HG03469 (cell line): ENCODE measurements around the gene IL36B.

Source experiments
- ATAC-seq: cut with Tn5 transposase; IDR thresholded peaks from one replicate; pipeline ENCODE4 v1.9.1; 2021; ENCODE audit warnings: mild to moderate bottlenecking, moderate library complexity, moderate number of reproducible peaks; ENCODE audit not compliant: unreplicated experiment

IL36B gene

DNA sequence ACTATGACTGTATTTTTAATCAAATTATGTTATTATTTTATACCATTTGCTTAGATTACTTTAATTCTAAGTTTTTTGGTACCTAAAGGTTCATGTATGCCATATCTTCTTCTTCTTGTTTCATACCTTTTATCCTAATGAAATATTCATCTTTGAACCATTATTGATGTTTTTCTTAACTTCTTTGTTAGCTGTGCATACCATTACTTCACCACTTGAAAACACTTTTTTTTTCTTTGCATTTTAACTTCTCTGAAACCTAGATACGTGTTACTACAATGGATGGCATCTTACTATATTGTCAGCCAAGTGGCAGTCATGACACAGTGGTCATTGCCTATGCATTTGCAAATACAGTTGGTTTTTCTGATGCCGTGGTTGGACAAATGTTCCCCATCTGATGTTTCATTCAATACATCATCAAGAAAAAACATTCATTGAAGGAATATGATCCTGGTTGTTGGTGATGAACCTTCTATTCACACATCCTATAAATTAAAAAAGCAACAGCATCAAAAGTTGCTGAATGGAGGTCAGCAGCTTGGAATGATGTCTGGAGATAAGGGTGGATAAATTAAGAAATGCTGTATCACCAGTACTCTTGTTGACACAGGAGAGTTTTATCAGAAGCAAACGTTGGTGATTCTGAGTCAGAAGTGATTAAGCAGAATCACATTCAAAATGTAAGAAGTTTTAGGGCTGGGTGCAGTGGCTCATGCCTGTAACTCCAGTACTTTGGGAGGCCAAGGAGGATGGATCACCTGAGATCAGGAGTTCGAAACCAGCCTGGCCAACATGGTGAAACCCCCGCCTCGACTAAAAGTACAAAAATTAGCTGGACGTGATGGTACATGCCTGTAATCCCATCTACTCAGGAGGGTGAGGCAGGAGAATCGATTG lies 40.0 kb downstream of the IL36B start:
- no peak for ATAC-seq

DNA sequence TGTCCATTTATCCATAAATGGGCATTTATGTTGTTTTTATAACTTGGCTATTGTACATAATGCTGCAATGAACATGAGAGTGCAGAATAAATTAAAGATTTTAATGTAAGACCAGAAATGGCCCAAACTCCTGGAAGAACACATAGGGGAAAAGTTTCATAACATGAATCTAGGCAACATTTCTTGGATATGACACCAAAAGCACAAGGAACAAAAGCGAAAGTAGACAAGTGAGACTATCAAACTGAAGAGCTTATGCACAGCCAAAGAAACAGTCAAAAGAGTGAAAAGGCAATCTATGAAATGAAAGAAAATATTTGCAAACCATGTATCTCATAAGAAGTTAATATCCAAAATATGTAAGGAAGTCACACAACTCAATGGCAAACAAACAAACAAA lies 41.6 kb downstream of the IL36B start:
- ATAC-seq, result no peak

DNA sequence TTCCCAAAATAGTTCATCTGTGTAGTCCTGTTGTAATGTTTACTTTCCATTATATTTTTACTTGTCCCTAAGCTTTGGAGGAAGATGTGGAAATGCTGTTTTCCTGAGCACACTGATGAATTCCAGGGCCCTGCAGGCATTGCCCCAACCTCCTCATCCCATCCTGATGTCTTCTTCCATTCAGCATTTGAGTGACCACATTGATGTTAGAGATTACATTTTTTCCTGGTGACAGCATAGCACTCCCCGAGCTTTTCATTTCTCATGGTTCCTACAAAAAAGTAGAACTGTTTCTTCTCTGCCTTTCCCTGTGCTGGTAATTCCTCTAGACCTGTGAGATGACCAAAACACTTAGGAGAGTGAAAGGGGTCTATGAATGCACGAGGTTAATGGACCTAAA lies 42.6 kb downstream of the IL36B start:
- no peak for ATAC-seq

DNA sequence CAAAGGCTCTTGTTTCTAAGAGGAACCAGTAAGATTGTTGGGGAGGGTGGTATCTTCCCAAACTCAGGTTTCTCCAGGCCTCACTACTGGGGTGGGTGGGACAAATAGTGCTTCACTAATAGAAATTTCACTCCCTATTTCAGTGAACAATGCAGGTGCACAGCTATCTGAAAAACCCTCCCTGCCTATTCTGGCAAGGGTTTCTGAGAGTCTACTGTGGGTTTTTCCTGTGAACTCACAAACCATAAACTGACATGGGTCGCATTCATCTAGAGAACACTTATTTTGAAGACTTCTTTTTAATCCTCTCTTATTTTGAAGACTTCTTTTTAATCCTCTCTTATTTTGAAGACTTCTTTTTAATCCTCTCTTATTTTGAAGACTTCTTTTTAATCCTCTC lies 43.0 kb downstream of the IL36B start:
- ATAC-seq, result no peak

DNA sequence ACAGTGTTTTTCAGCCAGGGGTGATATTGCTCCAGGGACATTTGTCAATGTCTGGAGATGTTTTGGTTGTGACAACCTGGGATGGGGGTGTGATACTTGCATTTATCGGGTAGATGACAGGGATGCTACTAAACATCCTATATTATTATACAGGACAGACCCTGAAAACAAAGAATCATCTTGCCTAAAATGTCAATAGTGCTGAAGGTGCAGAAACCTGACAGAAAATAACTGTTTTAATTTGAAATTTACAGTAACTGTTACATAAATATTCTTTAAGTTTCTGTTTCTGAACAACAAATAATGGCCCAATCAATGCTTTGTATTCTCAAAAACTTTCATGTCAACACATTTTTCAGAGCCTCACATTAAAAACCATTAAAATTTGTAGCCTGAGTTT lies 45.4 kb downstream of the IL36B start:
- no peak for ATAC-seq

DNA sequence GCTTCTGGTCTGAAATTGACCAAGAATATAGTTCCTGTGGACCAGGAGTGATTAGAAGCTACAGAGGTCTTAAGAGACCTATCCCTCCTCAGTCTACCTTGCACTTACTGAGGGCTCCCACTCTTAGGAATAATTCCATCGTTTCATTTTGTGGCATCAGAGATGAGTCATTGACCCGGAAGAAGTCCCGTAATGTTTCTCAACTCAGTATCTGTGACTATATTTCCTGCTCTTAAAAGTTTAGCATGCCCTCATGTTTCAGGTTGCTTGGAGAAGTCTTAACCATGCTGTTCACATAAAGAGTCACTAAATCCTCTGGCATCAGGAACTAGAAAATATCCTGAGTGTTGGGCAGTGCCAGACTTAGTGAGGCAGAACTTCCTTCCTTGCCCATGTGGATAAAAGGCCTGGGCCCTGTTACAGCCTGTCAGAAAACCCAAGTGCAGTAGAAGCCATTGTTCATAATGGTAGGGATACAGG lies 47.6 kb downstream of the IL36B start, which contains the start of gene IL36A:
TSS of gene IL36A (plus strand) at position 430 of the 480 bp plus-strand sequence. CDS start 413 bp downstream, outside the sequence.
- ATAC-seq, result no peak

DNA sequence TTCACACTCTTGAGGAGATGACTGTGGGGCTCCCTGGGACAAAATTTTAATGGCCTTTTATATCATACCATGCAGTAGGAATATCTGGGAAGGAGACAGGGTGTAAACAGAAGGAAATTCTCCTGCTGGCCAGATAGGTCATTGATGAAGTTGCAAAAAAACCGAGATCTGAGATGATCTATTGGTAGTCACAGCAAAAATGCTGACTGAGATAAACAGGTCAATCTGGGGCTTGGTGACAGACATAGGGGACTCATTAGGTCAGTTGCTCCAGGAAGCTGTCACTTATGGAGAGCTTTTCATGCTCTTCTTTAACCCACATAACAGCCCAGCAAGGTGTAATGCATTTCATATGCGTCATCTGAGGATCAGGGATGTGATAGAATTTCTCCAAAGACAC lies 50.0 kb downstream of the IL36B start:
- no peak for ATAC-seq

DNA sequence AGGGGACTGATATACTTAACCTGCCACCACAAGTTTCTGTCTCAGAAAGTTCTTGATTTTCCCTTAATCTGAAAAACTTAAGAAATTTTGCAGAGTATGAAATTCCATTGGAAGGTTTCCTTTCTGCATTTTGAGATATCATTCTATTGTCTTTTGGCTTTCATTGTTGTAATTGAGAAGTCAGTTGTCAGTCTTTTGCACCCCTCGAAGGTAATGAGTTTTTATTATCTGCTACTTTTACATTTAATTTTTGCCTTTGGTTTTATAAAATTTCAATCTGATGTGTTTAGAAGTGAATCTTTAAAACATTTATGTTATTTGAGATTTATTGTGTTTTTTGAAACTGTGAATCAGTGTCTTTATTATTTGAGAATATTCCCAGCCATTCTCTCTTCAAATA lies 52.2 kb downstream of the IL36B start:
- no peak for ATAC-seq

DNA sequence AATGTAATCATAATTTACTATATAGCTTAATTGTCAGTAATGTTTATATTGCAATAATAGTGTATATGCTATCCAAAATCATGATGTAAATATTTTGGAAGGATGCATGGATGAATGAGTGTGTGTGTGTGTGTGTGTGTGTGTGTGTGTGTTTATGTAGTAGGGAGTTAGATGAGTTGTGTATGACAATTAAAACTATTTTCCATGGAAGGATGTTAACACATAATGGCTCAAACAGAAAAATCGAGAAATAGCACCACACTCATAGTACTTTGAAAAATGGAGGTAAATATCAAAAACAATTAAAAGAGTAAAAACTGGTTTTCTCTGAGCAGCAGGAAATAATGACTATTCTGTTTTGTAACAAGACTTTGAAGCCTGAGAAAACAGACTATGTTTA lies 55.5 kb downstream of the IL36B start:
- no peak for ATAC-seq

DNA sequence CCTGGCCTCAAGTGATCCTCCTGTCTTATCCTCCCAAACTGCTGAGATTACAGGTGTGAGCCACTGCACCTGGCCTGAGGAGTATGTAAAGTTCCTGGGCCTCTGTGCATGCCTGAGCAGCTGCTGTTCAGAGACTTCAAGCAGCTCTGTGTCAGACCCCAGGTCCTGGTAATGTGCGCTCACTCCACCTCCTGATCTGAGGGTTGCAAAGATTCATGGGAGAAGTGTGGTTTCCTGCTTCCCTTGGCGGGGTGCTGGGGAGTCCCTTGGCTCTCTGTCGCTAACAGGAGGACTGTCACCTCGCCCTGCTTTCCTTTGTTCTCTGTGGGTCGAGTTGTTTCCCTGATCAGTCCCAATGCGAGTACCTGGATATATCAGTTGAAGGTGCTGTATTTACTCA lies 56.0 kb downstream of the IL36B start:
- ATAC-seq, result no peak

DNA sequence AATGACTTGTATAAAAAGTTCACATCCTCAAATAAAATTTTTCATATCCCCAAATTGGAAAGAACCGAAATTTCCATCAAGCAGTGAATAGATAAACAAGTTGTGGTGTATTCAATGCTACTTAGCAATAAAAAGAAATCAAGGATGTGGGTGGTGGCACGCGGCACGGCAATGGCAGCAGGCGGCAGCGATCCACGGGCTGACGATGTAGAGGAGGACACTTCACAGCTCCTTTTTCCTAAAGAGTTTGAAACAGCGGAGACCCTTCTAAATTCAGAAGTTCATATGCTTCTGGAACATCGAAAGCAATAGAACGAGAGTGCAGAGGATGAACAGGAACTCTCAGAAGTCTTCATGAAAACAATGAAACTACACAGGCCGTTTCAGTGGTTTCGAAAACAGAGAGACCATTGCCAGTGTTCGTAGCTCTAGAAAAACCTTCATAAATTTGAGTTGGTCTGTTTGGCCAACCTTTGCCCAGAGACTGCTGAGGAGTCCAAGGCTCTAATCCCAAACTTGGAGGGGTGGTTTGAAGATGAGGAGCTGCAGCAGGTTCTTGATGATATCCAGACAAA lies 57.2 kb downstream of the IL36B start:
- ATAC-seq, result no peak

DNA sequence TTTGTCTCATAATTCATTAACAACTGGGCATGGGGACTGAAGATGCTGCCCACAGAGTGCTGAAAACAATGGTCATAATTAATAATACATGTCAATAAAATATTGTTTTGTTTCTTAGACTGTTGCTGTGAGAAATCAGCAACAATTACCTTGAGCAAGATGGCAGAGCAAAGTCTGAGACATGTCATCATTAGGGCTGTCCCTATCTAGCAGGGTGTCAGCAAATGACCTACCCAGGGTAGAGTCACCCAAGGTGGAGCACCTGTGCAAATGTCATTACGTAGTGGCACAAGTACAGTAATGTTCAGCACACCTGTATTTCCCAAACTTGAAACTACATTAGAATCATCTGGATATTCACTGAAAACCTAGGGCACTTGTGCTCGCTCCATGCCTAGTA lies 58.0 kb downstream of the IL36B start:
- ATAC-seq, result no peak

DNA sequence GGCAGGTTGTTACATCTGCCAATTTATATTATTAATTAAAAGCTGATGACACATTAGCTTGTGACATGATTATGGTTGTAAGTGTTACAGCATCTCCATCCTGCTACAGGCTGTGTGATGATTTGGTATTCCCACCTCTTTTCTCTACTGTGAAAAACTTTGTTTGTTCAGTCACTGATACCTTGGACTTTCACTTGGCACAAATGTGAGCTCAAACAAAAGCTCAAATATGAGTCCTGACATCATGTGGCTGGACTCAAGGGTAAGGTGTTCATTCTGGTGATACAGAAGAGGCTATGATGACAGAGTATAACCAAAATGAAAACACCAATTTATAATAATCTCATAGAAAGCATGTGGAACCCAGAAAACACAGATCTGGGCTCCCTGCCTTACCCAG lies 58.8 kb downstream of the IL36B start:
- no peak for ATAC-seq

DNA sequence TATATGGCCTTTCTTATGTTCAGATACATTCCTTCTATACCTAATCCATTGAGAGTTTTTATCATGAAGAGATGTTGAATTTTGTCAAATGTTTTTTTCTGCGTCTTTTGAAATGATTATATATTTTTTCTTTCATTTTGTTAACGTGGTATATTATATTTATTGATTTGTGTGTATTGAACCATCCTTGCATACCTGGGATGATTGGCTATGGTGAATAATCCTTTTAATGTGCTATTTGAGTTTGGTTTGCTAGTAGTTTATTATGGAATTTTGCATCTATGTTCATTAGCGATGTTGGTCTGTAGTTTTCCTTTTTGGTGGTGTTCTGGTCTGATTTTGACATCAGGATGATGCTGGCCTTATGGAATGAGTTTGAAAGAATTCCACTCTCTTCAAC lies 63.1 kb downstream of the IL36B start:
- no peak for ATAC-seq

DNA sequence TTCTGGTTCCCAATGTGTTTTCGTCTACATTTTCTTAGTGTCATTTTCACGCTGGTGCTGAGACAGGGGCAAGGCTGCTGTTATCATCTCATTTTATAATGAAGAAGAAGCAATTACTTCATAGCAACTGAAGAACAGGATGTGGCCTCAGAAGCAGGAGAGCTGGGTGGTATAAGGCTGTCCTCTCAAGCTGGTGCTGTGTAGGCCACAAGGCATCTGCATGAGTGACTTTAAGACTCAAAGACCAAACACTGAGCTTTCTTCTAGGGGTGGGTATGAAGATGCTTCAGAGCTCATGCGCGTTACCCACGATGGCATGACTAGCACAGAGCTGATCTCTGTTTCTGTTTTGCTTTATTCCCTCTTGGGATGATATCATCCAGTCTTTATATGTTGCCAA lies 67.6 kb downstream of the IL36B start:
- ATAC-seq, result no peak

DNA sequence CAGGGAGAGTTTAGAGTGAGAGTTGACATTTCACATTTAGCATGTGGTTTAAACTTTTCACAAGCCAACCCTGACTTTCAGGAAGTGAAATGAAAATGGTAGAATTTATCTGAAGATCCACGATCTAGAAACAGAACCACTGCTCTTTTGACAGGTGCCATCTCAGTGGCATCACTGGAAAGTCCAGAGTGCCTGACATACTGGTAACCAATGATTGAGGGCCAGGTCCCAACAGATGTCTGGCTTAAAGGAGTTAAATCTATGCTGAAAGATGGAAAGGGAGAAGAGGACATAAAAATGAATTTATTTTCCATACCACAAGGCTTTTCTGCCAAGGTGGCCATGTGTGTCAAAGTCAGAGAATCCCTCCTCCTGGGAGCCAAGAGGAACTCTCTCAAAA lies 72.1 kb downstream of the IL36B start:
- no peak for ATAC-seq

DNA sequence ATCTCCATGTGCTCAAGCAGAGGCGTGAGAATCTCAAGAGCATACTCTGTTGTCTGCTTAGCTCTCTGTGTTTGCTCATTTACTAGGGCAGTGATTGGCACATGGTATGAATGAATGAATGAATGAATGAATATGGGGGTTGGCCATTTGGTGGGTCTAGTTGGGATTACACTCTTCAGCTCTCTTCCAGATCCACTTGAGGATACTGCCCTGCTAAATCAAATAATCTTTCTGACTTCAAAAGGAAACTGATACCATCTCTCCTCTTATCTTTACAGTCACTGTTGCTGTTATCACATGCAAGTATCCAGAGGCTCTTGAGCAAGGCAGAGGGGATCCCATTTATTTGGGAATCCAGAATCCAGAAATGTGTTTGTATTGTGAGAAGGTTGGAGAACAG lies 72.9 kb downstream of the IL36B start:
- no peak for ATAC-seq

DNA sequence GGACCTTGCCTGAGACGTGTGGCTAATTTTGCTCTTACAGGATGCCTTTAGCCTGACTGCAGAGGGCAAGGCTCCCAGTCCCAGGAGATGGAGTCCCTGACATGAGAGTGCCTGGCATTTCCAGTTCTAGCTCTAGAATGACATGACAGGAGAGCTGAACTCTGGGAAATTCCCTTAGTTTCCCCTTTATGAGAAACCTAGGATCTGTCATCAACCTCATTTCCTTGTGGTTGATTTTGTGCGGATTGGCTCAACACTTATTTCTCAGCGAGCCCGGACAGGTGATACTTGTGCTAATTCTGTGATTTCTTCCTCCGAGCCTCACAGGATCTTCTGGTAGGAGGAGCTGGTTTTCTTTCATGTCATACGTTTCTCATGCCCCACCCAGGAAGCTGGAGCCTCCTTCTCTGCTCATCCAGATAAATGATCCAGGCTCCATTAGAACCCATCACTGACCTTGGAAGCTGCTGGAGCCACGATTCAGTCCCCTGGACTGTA lies 75.1 kb downstream of the IL36B start, which contains the start of gene IL36G:
TSS of gene IL36G (plus strand) at position 448 of the 498 bp plus-strand sequence. CDS start 633 bp downstream, outside the sequence.
- no peak for ATAC-seq
